Measurements from ENCODE around the gene MEX3D. TPM values are rescaled to one million over a fixed set of nuclear protein-coding genes. Genes with fewer than 3 reads are reported as not detected.

MEX3D gene
- total and polyA plus RNA-seq, 9 donors, result 7.3 to 54.4 (median 34.8) TPM

DNA sequence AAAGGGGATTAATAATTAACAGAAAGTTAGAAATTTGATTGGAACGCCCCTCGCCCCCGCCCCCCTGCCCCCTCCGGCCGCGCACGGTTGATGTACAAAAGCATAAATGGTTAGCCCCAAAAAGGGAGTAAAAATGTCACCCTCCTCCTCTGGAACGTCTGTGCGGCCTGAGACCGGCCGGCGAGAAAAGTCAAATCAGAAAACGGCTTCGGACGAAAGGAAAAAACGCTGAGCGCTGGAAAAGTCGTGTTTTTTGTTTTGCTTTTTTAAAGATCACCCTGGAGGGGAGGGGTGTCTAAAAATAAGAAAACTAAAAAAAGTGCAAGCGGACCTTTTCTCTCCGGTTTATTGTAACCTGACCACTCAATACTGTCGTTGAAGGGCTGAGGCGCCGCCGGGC, 13.2 kb downstream of the MEX3D start:
- TF ChIP-seq, protein P1, sequence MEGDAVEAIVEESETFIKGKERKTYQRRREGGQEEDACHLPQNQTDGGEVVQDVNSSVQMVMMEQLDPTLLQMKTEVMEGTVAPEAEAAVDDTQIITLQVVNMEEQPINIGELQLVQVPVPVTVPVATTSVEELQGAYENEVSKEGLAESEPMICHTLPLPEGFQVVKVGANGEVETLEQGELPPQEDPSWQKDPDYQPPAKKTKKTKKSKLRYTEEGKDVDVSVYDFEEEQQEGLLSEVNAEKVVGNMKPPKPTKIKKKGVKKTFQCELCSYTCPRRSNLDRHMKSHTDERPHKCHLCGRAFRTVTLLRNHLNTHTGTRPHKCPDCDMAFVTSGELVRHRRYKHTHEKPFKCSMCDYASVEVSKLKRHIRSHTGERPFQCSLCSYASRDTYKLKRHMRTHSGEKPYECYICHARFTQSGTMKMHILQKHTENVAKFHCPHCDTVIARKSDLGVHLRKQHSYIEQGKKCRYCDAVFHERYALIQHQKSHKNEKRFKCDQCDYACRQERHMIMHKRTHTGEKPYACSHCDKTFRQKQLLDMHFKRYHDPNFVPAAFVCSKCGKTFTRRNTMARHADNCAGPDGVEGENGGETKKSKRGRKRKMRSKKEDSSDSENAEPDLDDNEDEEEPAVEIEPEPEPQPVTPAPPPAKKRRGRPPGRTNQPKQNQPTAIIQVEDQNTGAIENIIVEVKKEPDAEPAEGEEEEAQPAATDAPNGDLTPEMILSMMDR (IDR thresholded peaks at IDR 0.05), result no peak
- TF ChIP-seq POLR2A (IDR thresholded peaks at IDR 0.05), result no peak
- TF ChIP-seq EP300 (IDR thresholded peaks at IDR 0.05), result no peak
- 77 to 87% (median 78%) methylated on average over 24 of the region's 24 CpGs for WGBS, 3 donors
- Histone ChIP-seq H3K36me3 (no peaks in the 10 kb centered on the region), H3K4me3 (no peak overlapping the region), H3K27ac (no peak overlapping the region), H3K27me3 (no peaks in the 10 kb centered on the region), H3K4me1 (ENCODE audit: insufficient read depth) (no peaks in the 10 kb centered on the region), H3K9me3 (no peaks in the 10 kb centered on the region)
- DNase-seq, result no peak
- intact Hi-C loops (cut with DNase I), result loop anchor here in 3 of 4 donors (10.0 kb wide), 3 partner anchors 100 to 210 kb away; partner anchors contain the start of gene TCF3 (in 1 of the 3)

DNA sequence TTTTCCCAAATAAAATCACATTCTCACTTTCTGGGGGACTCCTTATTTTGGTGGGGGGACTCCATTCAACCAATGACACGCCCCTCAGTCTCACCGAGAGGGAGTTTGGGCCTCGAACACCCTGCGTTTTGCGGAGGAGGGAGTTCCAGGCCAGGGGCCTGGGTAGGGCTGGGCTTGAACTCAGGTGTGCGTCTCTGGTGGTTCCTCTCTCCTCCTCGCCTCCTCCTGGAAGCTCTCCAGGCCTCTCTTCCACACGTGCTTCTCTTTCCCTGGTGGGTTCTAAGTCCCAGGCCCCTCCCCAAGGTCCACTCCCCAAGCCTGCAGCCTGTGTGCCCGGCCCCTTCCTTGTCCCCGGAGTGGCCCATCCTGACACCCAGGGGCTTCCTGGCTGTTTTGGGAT, 14.7 kb downstream of the MEX3D start:
- TF ChIP-seq EP300 (IDR thresholded peaks at IDR 0.05) (no peak), POLR2A (IDR thresholded peaks at IDR 0.05) (no peak)
- TF ChIP-seq, protein P1 (IDR thresholded peaks at IDR 0.05), result no peak
- Histone ChIP-seq H3K4me3 (no peak overlapping the region), H3K27me3 (no peaks in the 10 kb centered on the region), H3K9me3 (no peaks in the 10 kb centered on the region), H3K36me3 (no peaks in the 10 kb centered on the region), H3K4me1 (ENCODE audit: insufficient read depth) (no peaks in the 10 kb centered on the region), H3K27ac (no peak overlapping the region)
- no peak for DNase-seq
- intact Hi-C loops (cut with DNase I), result loop anchor here in 3 of 4 donors (10.0 kb wide), 3 partner anchors 101 to 211 kb away; partner anchors contain the start of gene TCF3 (in 1 of the 3)
- 76 to 78% (median 77%) methylated on average over 10 of the region's 10 CpGs for WGBS, 3 donors

DNA sequence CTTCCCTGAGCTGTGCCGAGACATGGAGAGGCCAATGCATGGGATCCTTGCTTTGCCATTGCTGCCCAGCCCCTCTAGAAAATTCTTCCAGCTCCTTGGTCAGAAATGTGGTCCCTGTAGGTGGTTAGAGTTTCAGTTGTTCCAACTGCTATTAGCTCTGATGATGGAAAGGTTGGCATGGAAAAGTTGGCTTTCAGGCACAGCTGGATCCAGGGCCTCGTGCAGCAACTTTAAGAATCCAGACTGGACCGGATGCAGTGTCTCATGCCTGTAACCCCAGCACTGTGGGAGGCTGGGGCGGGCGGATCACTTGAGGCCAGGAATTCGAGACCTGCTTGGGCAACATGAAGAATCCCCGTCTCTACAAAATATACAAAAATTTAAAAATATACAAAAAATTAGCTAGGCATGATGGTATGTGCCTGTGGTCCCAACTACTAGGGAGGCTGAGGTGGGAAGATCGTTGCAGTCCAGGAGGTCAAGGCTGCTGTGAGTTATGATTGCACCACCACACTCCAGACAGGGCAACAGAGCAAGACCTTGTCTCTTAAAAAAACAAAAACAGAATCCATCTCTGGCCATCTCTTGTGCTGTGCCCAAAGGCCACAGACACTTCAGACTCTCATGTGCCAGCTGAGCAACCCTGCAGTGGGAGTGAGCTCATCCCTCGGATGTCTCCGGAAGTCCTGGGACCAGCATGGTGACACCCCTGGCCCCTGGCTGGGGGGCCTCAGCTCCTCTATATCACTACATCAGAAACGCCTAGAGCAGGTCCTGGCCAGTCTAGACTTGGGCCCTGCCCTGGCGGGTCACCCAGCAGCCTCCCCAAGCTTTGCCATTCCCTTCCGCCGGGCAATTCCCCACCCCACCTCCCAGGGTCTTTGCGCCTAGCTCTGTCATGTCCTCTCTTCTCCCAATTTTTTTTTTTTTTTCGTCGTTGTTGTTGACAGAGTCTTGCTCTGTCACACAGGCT, 16.8 kb downstream of the MEX3D start:
- DNase-seq, result no peak
- no peak overlapping the region for H3K27ac ChIP-seq
- TF ChIP-seq, protein P1 (IDR thresholded peaks at IDR 0.05), result no peak
- intact Hi-C loops (cut with DNase I), result loop anchor here in 3 of 4 donors (10.0 kb wide), 3 partner anchors 103 to 213 kb away; partner anchors contain the start of gene TCF3 (in 1 of the 3)
- H3K27me3 ChIP-seq, result no peaks in the 10 kb centered on the region
- H3K9me3 ChIP-seq, result no peaks in the 10 kb centered on the region
- H3K4me1 ChIP-seq (ENCODE audit: insufficient read depth), result no peaks in the 10 kb centered on the region
- no peak overlapping the region for H3K4me3 ChIP-seq
- no peaks in the 10 kb centered on the region for H3K36me3 ChIP-seq
- whole genome bisulfite sequencing, 3 donors, result 64 to 79% (median 67%) methylated on average over 17 of the region's 17 CpGs

DNA sequence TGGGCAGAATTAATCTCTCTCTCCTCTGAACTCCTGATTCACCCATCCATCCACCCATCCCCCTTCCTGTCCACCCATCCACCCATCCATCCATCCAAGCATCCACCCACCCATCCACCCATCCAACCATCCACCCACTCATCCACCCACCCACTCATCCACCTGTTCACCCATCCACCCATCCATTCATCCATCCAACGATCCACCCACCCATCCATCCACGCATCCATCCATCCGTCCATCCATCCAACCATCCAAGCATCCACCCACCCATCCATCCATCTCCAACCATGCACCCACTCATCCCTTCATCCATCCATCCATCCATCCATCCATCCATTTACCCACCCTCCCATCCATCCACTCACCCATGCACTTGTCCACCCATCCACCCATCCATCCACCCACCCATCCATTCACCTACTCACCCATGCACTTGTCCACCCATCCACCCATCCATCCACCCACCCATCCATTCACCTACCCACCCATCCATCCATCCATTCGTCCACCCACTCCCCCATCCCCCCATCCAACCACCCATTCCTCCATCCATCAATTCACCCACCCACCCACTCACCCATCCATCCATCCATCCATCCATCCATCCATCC, 18.7 kb downstream of the MEX3D start:
- intact Hi-C loops (cut with DNase I), result loop anchor here in 3 of 4 donors (5.0 to 10.0 kb wide), 5 partner anchors 108 to 275 kb away; partner anchors contain the start of gene ATP8B3 (in 1 of the 3)
- TF ChIP-seq, protein P1 (IDR thresholded peaks at IDR 0.05), result no peak
- TF ChIP-seq POLR2A (IDR thresholded peaks at IDR 0.05), result no peak
- no peak for TF ChIP-seq EP300 (IDR thresholded peaks at IDR 0.05)
- 80 to 85% (median 85%) methylated on average over 4 of the region's 4 CpGs for WGBS, 3 donors
- Histone ChIP-seq H3K36me3 (no peaks in the 10 kb centered on the region), H3K9me3 (no peaks in the 10 kb centered on the region), H3K27me3 (no peaks in the 10 kb centered on the region), H3K27ac (no peak overlapping the region), H3K4me1 (ENCODE audit: insufficient read depth) (no peaks in the 10 kb centered on the region), H3K4me3 (no peak overlapping the region)
- DNase-seq, result no peak

All from ovary (tissue), 9 donors.